Measurements from ENCODE around the gene ZFHX3. TPM values are rescaled to one million over a fixed set of nuclear protein-coding genes. Genes with fewer than 3 reads are reported as not detected.

The ZFHX3 gene
- total and polyA plus RNA-seq, 4 donors: 1.5 to 5.9 (median 3.0) TPM

DNA sequence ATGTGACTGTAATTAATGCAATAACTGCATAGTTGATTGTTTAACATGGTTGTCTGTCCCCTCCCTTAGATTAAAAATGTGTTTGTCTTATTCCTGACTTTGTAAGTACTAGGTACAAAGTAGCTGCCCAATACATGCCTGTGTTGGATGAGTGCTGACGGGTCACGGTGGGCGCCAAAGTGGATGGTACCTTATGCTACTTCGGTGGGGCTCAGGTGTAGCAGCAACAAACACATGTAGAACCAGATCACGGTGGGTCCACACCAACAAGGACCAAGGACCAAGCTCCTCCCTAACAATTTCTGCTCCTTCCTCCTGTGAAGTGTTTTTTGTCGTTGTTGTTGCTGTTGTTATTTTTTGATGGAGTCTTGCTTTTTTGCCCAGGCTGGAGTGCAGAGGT is 46.4 kb upstream of the ZFHX3 start (continued):
- TF ChIP-seq ATF3 (IDR thresholded peaks at IDR 0.05): no peak
- TF ChIP-seq FOXA2 (IDR thresholded peaks at IDR 0.05): no peak
- no peak for TF ChIP-seq NR2F2 (IDR thresholded peaks at IDR 0.05)
- no peak for TF ChIP-seq GABPA (IDR thresholded peaks at IDR 0.05 in 1 of 2, conservative IDR thresholded peaks at IDR 0.05 in 1 of 2)
- no peak for TF ChIP-seq MAX (IDR thresholded peaks at IDR 0.05)
- TF ChIP-seq EGR1 (IDR thresholded peaks at IDR 0.05; ENCODE audit: low read depth in 2 of 2): no peak
- no peak for TF ChIP-seq YY1 (IDR thresholded peaks at IDR 0.05)

- TF ChIP-seq FOXA2 (IDR thresholded peaks at IDR 0.05) (no peak), NR2F2 (IDR thresholded peaks at IDR 0.05) (no peak)
- no peak overlapping the region for H3K9ac ChIP-seq (ENCODE audit: low read depth in 1 of 2, low read length in 2 of 2)
- 82% methylated on average over 32 of the region's 32 CpGs for WGBS
Measured at GRCh38 chr16:73093146-73094144, 45.5 kb upstream of the ZFHX3 start.

DNA sequence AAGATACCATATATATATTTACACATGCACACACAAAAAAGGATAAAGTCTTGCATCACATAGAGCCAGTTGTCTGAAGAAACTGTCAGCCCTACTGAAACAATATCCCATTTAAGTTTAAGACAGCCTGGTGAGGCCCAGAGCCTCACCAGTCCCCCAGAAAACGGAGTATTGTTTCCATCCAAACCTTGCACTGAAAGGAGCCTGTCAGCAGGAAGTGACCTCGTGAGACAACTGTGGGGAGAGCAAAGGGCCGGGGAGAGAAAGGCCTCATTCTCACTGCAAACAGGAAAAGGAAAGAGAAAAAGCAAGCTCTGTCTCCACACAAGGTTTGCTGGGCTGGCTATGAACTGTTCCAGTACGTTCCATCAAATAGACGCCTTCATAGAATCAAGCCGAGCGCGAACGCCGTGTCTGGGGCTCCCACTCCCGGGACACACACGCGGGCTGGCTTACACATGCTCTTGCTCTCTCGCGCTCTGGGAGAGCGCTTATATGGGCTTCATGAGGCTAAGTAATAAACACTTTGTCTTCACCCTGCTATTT is 44.4 kb upstream of the ZFHX3 start:
- Histone ChIP-seq H3K9me3 (ENCODE audit: control insufficient read depth in 4 of 4, low read length in 3 of 4) (no peaks in the 10 kb centered on the region), H3K36me3 (ENCODE audit: control insufficient read depth in 4 of 4, insufficient read depth in 3 of 4, low read depth in 1 of 4, low read length in 3 of 4) (no peaks in the 10 kb centered on the region), H3K4me3 (ENCODE audit: low read depth in 1 of 3, low read length in 3 of 3) (no peak overlapping the region), H3K9ac (ENCODE audit: low read depth in 1 of 2, low read length in 2 of 2) (no peak overlapping the region), H3K4me1 (ENCODE audit: control insufficient read depth in 4 of 4, insufficient read depth in 4 of 4, low read length in 3 of 4) (no peaks in the 10 kb centered on the region), H3K27me3 (ENCODE audit: control insufficient read depth in 4 of 4, insufficient read depth in 4 of 4, low read length in 3 of 4) (no peaks in the 10 kb centered on the region), H3K27ac (ENCODE audit: low read depth in 1 of 2, low read length in 2 of 2) (no peak overlapping the region)
- no peak for DNase-seq (ENCODE audit: low spot score)
- 81% methylated on average over 16 of the region's 16 CpGs for WGBS
- TF ChIP-seq SP1 (IDR thresholded peaks at IDR 0.05) (no peak), FOXA2 (IDR thresholded peaks at IDR 0.05) (no peak), NR2F2 (IDR thresholded peaks at IDR 0.05) (no peak), MAX (IDR thresholded peaks at IDR 0.05) (no peak), YY1 (IDR thresholded peaks at IDR 0.05) (no peak), RAD21 (IDR thresholded peaks at IDR 0.05) (peak in 1 of 2 donors; percentile 11), CTCF (IDR thresholded peaks at IDR 0.05; ENCODE audit: low read depth, low read length, missing input control) (no peak)
- TF ChIP-seq, protein P1, sequence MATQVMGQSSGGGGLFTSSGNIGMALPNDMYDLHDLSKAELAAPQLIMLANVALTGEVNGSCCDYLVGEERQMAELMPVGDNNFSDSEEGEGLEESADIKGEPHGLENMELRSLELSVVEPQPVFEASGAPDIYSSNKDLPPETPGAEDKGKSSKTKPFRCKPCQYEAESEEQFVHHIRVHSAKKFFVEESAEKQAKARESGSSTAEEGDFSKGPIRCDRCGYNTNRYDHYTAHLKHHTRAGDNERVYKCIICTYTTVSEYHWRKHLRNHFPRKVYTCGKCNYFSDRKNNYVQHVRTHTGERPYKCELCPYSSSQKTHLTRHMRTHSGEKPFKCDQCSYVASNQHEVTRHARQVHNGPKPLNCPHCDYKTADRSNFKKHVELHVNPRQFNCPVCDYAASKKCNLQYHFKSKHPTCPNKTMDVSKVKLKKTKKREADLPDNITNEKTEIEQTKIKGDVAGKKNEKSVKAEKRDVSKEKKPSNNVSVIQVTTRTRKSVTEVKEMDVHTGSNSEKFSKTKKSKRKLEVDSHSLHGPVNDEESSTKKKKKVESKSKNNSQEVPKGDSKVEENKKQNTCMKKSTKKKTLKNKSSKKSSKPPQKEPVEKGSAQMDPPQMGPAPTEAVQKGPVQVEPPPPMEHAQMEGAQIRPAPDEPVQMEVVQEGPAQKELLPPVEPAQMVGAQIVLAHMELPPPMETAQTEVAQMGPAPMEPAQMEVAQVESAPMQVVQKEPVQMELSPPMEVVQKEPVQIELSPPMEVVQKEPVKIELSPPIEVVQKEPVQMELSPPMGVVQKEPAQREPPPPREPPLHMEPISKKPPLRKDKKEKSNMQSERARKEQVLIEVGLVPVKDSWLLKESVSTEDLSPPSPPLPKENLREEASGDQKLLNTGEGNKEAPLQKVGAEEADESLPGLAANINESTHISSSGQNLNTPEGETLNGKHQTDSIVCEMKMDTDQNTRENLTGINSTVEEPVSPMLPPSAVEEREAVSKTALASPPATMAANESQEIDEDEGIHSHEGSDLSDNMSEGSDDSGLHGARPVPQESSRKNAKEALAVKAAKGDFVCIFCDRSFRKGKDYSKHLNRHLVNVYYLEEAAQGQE (IDR thresholded peaks at IDR 0.05): no peak

More at GRCh38 chr16:73093146-73094144, 45.5 kb upstream of the ZFHX3 start:
- Histone ChIP-seq H3K4me1 (ENCODE audit: control insufficient read depth in 4 of 4, insufficient read depth in 4 of 4, low read length in 3 of 4) (no peaks in the 10 kb centered on the region), H3K4me3 (ENCODE audit: low read depth in 1 of 3, low read length in 3 of 3) (no peak overlapping the region), H3K27me3 (ENCODE audit: control insufficient read depth in 4 of 4, insufficient read depth in 4 of 4, low read length in 3 of 4) (no peaks in the 10 kb centered on the region), H3K27ac (ENCODE audit: low read depth in 1 of 2, low read length in 2 of 2) (no peak overlapping the region), H3K9me3 (ENCODE audit: control insufficient read depth in 4 of 4, low read length in 3 of 4) (no peaks in the 10 kb centered on the region), H3K36me3 (ENCODE audit: control insufficient read depth in 4 of 4, insufficient read depth in 3 of 4, low read depth in 1 of 4, low read length in 3 of 4) (no peaks in the 10 kb centered on the region)
- DNase-seq (ENCODE audit: low spot score): no peak

Measured in liver (tissue), 9 donors.